Caco-2 (cell line): ENCODE results near the gene RERE. TPM values are rescaled to one million over a fixed set of nuclear protein-coding genes. Genes with fewer than 3 reads are reported as not detected.

Experiments
- BruUV-seq: library from RNA; stranded (reverse); fragments of 400-500 nt; replicated peaks from 2 replicates; lab custom pipeline; 2021; lab: Mats Ljungman, UMichigan
- CTCF ChIA-PET: fragments of 300-600 bp; sonication (Branson Sonifier 250); formaldehyde crosslinking; loops from one replicate; lab custom pipeline; 2022; ENCODE audit warnings: antibody characterized with exemption; lab: Charles Lee
- POLR2A ChIA-PET: fragments of 300-600 bp; sonication (Branson Sonifier 250); formaldehyde crosslinking; loops from one replicate; lab custom pipeline; 2022; ENCODE audit warnings: antibody characterized with exemption; lab: Charles Lee
- DNase-seq, 2 experiments: peaks; one replicate each; pipeline versions ENCODE4 v3.0.0 to v3.0.0-alpha.2; 2020 to 2022
- H3K27me3 ChIP-seq: replicated peaks from 2 replicates; pipeline ENCODE4 v1.6.0; 2011; ENCODE audit warnings: low read length; ENCODE audit not compliant: control insufficient read depth, insufficient read depth
- H3K36me3 ChIP-seq: 2 replicates; pipeline ENCODE4 v1.5.1; 2011; ENCODE audit warnings: low read length; ENCODE audit not compliant: control insufficient read depth, insufficient read depth
- H3K4me1 ChIP-seq: fragments of 250-450 bp; sonication (Bioruptor Pico); 2 replicates; pipeline ENCODE4 v1.5.1; 2020; ENCODE audit warnings: mild to moderate bottlenecking
- H3K4me3 ChIP-seq: 2 replicates; pipeline ENCODE4 v1.5.1; 2011; ENCODE audit warnings: low read depth, mild to moderate bottlenecking, control low read depth, low read length
- H3K9me3 ChIP-seq: fragments of 250-450 bp; sonication (Bioruptor Pico); 2 replicates; pipeline ENCODE4 v1.5.1; 2020; ENCODE audit warnings: mild to moderate bottlenecking, moderate library complexity
- H3K27ac Mint-ChIP-seq: one replicate; pipeline ENCODE4 v1.8.0; 2022; ENCODE audit warnings: mixed read lengths; ENCODE audit not compliant: unreplicated experiment
- H3K27me3 Mint-ChIP-seq: one replicate; pipeline ENCODE4 v1.8.0; 2022; ENCODE audit warnings: mixed read lengths; ENCODE audit not compliant: insufficient read depth, unreplicated experiment
- H3K36me3 Mint-ChIP-seq: one replicate; pipeline ENCODE4 v1.8.0; 2022; ENCODE audit warnings: mild to moderate bottlenecking, mixed read lengths; ENCODE audit not compliant: insufficient read depth, unreplicated experiment
- H3K4me1 Mint-ChIP-seq: one replicate; pipeline ENCODE4 v1.8.0; 2022; ENCODE audit warnings: low read depth, mixed read lengths; ENCODE audit not compliant: unreplicated experiment
- H3K4me3 Mint-ChIP-seq: one replicate; pipeline ENCODE4 v1.8.0; 2022; ENCODE audit warnings: mild to moderate bottlenecking, moderate library complexity, mixed read lengths; ENCODE audit not compliant: unreplicated experiment
- H3K9me3 Mint-ChIP-seq: one replicate; pipeline ENCODE4 v1.8.0; 2022; ENCODE audit warnings: mixed read lengths; ENCODE audit not compliant: unreplicated experiment
- intact Hi-C: fragments of 100-400 bp; cut with micrococcal nuclease; formaldehyde crosslinking; loops from one replicate; pipeline ENCODE4 v1.10.0; 2022; ENCODE audit not compliant: unreplicated experiment
- total RNA-seq: library from RNA; stranded (reverse); gene quantifications from 2 replicates; pipeline ENCODE4 v1.2.3, GENCODE V29; 2022
- TF ChIP-seq, protein P1 (sequence below), 2 experiments: fragments of 200-600 bp in 1 of 2; IDR thresholded peaks; 1 replicate in 1 of 2; 2 replicates in 1 of 2; pipeline versions ENCODE4 v1.5.1 to v1.8.0; 2011 to 2022; ENCODE audit warnings: antibody characterized with exemption in 1 of 2, control low read depth in 1 of 2, inconsistent platforms in 1 of 2, low read depth in 1 of 2, low read length in 1 of 2, mild to moderate bottlenecking in 1 of 2, moderate library complexity in 1 of 2; ENCODE audit not compliant: insufficient read depth in 1 of 2, severe bottlenecking in 1 of 2, unreplicated experiment in 1 of 2

Gene RERE
- total RNA-seq, 1 experiment from 2014 or later: 85.2 TPM

DNA sequence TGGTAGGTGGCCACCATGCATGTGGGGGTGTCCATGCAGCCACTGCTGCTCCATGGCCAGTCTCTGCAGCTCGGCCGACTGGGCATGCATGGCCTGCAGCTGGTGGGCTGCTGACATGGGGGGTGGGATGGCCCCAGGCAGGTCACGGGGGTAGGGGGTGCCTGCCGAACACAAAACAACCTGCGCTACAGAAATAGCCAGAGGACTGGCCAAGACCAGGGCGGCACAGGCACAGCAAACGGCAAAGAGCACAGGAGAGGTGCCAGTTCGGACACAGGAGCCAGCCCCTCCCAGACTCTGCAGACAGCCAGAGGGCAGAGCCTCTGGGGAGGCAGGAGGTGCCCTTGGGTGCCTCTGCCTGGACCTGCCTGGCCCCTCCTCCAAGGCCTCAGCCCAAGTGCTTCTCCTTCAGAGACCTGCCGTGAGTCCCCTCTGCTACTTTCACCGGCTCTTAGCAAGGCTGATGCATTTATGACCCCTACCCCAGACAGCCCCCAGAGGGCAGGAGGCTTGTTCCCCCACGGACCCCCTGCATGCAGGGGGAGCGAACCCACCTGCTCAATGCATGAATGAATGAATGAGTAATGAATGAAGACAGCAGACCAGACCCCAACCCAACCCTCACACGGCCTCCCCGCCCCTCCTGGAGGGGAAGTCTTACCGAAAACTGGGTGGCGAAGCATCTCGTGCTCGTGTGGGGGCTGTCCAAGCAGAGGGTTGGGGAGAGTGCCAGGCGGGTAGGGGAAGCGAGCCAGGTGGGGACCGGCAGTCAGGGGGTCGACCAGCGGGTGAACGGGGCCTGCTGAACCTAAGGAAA lies 461.8 kb downstream of the RERE start:
- POLR2A ChIA-PET: no interaction called here
- peaks cover 83% of the 10 kb centered on the region for H3K36me3 Mint-ChIP-seq
- no TSS peak for BruUV-seq

DNA sequence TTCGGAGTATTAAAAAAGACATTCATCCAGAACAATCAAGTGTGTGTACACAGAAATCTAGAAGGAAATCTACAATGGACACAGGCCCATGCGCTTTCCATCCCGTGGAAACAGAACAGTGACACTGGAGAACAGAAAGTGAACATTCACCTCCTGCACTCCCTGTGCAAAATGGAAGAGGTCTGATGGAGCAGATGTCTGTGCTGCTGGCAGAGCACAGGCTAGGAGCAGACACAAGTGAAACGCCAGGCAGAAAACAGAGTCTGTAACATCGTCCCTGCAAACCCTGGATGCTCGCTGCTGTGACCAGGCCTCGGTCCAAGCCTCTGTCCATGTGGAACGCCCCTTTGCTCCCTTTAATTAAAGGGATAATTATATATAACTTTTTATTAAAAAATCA lies 463.4 kb downstream of the RERE start:
- Mint-ChIP-seq H3K9me3 (no peaks in the 10 kb centered on the region), H3K27me3 (no peaks in the 10 kb centered on the region), H3K36me3 (peaks cover 89% of the 10 kb centered on the region), H3K27ac (no peak overlapping the region), H3K4me1 (peaks cover under 1% of the 10 kb centered on the region), H3K4me3 (no peak overlapping the region)
- Histone ChIP-seq H3K27me3 (no peaks in the 10 kb centered on the region), H3K4me1 (no peaks in the 10 kb centered on the region), H3K4me3 (no peak overlapping the region), H3K9me3 (no peaks in the 10 kb centered on the region), H3K36me3 (peaks cover 1% of the 10 kb centered on the region; the same call in 1 of the 2 replicates)
- ChIA-PET POLR2A (no interaction called here), CTCF (no interaction called here)
- DNase-seq: no peak
- TF ChIP-seq, protein P1, sequence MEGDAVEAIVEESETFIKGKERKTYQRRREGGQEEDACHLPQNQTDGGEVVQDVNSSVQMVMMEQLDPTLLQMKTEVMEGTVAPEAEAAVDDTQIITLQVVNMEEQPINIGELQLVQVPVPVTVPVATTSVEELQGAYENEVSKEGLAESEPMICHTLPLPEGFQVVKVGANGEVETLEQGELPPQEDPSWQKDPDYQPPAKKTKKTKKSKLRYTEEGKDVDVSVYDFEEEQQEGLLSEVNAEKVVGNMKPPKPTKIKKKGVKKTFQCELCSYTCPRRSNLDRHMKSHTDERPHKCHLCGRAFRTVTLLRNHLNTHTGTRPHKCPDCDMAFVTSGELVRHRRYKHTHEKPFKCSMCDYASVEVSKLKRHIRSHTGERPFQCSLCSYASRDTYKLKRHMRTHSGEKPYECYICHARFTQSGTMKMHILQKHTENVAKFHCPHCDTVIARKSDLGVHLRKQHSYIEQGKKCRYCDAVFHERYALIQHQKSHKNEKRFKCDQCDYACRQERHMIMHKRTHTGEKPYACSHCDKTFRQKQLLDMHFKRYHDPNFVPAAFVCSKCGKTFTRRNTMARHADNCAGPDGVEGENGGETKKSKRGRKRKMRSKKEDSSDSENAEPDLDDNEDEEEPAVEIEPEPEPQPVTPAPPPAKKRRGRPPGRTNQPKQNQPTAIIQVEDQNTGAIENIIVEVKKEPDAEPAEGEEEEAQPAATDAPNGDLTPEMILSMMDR (IDR thresholded peaks at IDR 0.05; ENCODE audit: insufficient read depth in 1 of 2, low read depth in 1 of 2, low read length in 1 of 2, severe bottlenecking in 1 of 2, unreplicated experiment in 1 of 2): no peak
- BruUV-seq: no TSS peak
- intact Hi-C loops: no loop called here

More for the DNA sequence above, 461.8 kb downstream of the RERE start:
- Mint-ChIP-seq H3K27me3 (no peaks in the 10 kb centered on the region), H3K27ac (no peak overlapping the region), H3K9me3 (no peaks in the 10 kb centered on the region), H3K4me1 (no peaks in the 10 kb centered on the region), H3K4me3 (no peak overlapping the region)
- H3K4me3 ChIP-seq: no peak overlapping the region
- H3K27me3 ChIP-seq: no peaks in the 10 kb centered on the region
- TF ChIP-seq, protein P1 (IDR thresholded peaks at IDR 0.05; ENCODE audit: insufficient read depth in 1 of 2, low read depth in 1 of 2, low read length in 1 of 2, severe bottlenecking in 1 of 2, unreplicated experiment in 1 of 2): no peak
- CTCF ChIA-PET: interaction anchor here (0.7 kb wide), 1 partner anchor 448 kb away, joined by 3 read pairs; no protein-coding TSS in a partner anchor
- no peaks in the 10 kb centered on the region for H3K4me1 ChIP-seq
- no peaks in the 10 kb centered on the region for H3K9me3 ChIP-seq
- intact Hi-C loops: no loop called here
- DNase-seq: no peak
- peaks cover 1% of the 10 kb centered on the region for H3K36me3 ChIP-seq

DNA sequence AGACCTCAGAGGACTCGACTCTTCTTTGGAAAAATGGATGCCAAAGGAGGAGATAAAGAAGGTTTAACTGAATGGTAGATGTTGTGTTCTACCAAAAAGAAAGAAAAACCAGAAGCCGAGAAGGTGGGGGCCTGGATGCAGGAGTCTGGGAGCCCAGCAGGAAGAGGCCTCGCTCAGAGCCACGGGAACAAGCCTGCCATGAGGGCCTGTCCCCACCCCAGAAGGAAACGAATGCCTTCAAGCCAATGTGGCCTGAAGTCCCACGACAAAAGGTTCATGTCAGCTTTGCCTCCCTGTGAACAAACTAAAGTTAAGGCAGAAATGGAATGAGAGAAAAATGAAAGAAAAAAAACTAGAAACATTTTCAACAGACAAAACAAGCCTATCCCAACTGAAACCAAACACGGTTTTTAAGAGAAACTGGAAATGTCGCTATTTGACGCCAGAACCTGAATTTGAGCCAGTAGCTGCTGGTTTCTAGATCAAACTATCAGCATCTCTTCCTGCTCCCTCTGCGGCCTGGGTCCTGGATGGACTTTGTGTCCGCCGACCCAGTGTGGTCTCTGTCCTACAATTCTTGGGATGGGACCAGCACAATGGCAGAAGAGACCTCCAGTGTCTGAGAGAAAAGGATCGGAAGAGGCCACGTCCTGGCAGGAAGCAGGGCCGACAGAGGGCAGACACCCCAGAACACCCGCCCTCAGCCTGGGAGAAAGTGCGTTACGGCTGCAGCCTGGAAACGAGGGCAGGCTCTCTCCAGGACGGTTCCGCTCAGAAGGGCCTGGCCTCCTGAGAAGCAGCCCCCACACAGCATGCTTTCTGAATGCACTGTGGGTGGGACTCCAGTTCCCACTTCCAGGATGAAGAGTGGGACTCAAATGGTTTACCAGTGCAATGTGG lies 464.3 kb downstream of the RERE start:
- intact Hi-C loops: no loop called here
- Mint-ChIP-seq H3K4me3 (no peak overlapping the region), H3K9me3 (no peaks in the 10 kb centered on the region), H3K36me3 (peaks cover 87% of the 10 kb centered on the region), H3K27ac (no peak overlapping the region), H3K4me1 (peaks cover 6% of the 10 kb centered on the region), H3K27me3 (no peaks in the 10 kb centered on the region)
- Histone ChIP-seq H3K27me3 (no peaks in the 10 kb centered on the region), H3K9me3 (no peaks in the 10 kb centered on the region), H3K36me3 (peaks cover 1% of the 10 kb centered on the region; the same call in 1 of the 2 replicates), H3K4me3 (no peak overlapping the region), H3K4me1 (no peaks in the 10 kb centered on the region)
- TF ChIP-seq, protein P1 (IDR thresholded peaks at IDR 0.05; ENCODE audit: insufficient read depth in 1 of 2, low read depth in 1 of 2, low read length in 1 of 2, severe bottlenecking in 1 of 2, unreplicated experiment in 1 of 2): no peak
- CTCF ChIA-PET: no interaction called here
- POLR2A ChIA-PET: no interaction called here
- no peak for DNase-seq
- BruUV-seq: no TSS peak
